K562 (cell line): ENCODE measurements around the gene TRIM31. TPM values are rescaled to one million over a fixed set of nuclear protein-coding genes. Genes with fewer than 3 reads are reported as not detected.

Experiments used
- ATAC-seq: fragments of 200-7000 bp; cut with Tn5 transposase; 3 replicates; pipeline ENCODE4 v1.9.1; 2020; ENCODE audit warnings: moderate library complexity
- BruUV-seq: library from RNA; stranded (reverse); fragments of 400-500 nt; replicated peaks from 2 replicates; lab custom pipeline; 2021; lab: Mats Ljungman, UMichigan
- CTCF ChIA-PET: fragments of 300-600 bp; formaldehyde crosslinking; extraction: SDS; loops from one replicate; lab custom pipeline; 2021; ENCODE audit warnings: low intra/inter-chr PET ratio; lab: Yijun Ruan, JAX
- POLR2A ChIA-PET: fragments of 300-600, 350-650 bp; sonication (Branson Sonifier 250); formaldehyde crosslinking; extraction: SDS; loops from one replicate; lab custom pipeline; 2021; ENCODE audit warnings: antibody characterized with exemption, inconsistent platforms; lab: Yijun Ruan, JAX
- DNase-seq, 4 experiments: peaks; one replicate each; pipeline versions ENCODE4 v3.0.0 to v3.0.0-alpha.2; 2011 to 2018; ENCODE audit warnings: low spot score in 3 of 4, mixed read lengths in 3 of 4; ENCODE audit errors: extremely low read depth in 1 of 4
- FAIRE-seq: peaks from 2 replicates; lab custom pipeline; 2011; peaks lifted over from hg19 to GRCh38; lab: Jason Lieb, UNC
- H2AFZ ChIP-seq: 2 replicates; pipeline ENCODE4 v1.6.0; 2011; ENCODE audit warnings: low read depth, low read length, control low read depth, inconsistent platforms
- H3K27ac ChIP-seq: fragments of 200-600 bp; 3 replicates; pipeline ENCODE4 v1.8.0; 2011; ENCODE audit warnings: low read depth, mild to moderate bottlenecking, control low read depth, inconsistent platforms, low read length, moderate library complexity, mixed read lengths; ENCODE audit errors: extremely low read depth
- H3K27me3 ChIP-seq, 2 experiments: fragments of 300-600 bp in 1 of 2; 2 replicates in 1 of 2; 3 replicates in 1 of 2; pipeline versions ENCODE4 v1.6.0 to v1.8.0; 2011; ENCODE audit warnings: inconsistent platforms in 2 of 2, low read length in 2 of 2, mild to moderate bottlenecking in 1 of 2, mixed read lengths in 1 of 2, moderate library complexity in 1 of 2; ENCODE audit not compliant: control insufficient read depth in 2 of 2, insufficient read depth in 2 of 2
- H3K36me3 ChIP-seq: fragments of 300-600 bp; 3 replicates; pipeline ENCODE4 v1.8.0; 2011; ENCODE audit warnings: mild to moderate bottlenecking, low read length, inconsistent platforms; ENCODE audit not compliant: control insufficient read depth, insufficient read depth
- H3K4me1 ChIP-seq, 2 experiments: fragments of 200-600 bp in 1 of 2; replicated peaks in 1 of 2; 2 replicates in 1 of 2; 3 replicates in 1 of 2; pipeline versions ENCODE4 v1.5.1 to v1.8.0; 2011; ENCODE audit warnings: inconsistent platforms in 2 of 2, low read length in 2 of 2, mild to moderate bottlenecking in 1 of 2, mixed read lengths in 1 of 2, moderate library complexity in 1 of 2; ENCODE audit not compliant: control insufficient read depth in 2 of 2, insufficient read depth in 2 of 2
- H3K4me2 ChIP-seq: 2 replicates; pipeline ENCODE4 v1.6.1; 2011; ENCODE audit warnings: low read length, control low read depth, inconsistent platforms, mixed read lengths; ENCODE audit not compliant: insufficient read depth
- H3K4me3 ChIP-seq: fragments of 200-600 bp; sonication (generic), shearing (Covaris generic); 2 replicates; pipeline ENCODE4 v1.5.1; 2016; ENCODE audit warnings: control low read depth, inconsistent platforms
- H3K79me2 ChIP-seq: fragments of 200-600 bp; 3 replicates; pipeline ENCODE4 v1.8.0; 2011; ENCODE audit warnings: low read length, inconsistent platforms; ENCODE audit not compliant: control insufficient read depth, insufficient read depth
- H3K9ac ChIP-seq, 2 experiments: 2 replicates each; pipeline versions ENCODE4 v1.6.0 to v1.6.1; 2011; ENCODE audit warnings: low read depth in 2 of 2, low read length in 2 of 2, control low read depth in 1 of 2, inconsistent platforms in 1 of 2, mild to moderate bottlenecking in 1 of 2, mixed read lengths in 1 of 2; ENCODE audit not compliant: insufficient read depth in 1 of 2
- H3K9me1 ChIP-seq: one replicate; pipeline ENCODE4 v1.6.0; 2011; ENCODE audit warnings: inconsistent platforms, mild to moderate bottlenecking, low read length, moderate library complexity; ENCODE audit not compliant: control insufficient read depth, insufficient read depth
- H3K9me3 ChIP-seq: replicated peaks from 2 replicates; pipeline ENCODE4 v1.5.1; 2011; ENCODE audit warnings: low read depth, low read length, inconsistent platforms; ENCODE audit not compliant: control insufficient read depth, insufficient read depth
- H4K20me1 ChIP-seq: replicated peaks from 2 replicates; pipeline ENCODE4 v1.6.1; 2011; ENCODE audit warnings: low read length, inconsistent platforms, mixed read lengths; ENCODE audit not compliant: control insufficient read depth, insufficient read depth
- BDP1 ChIP-seq: IDR thresholded peaks from 3 replicates; pipeline ENCODE4 v1.6.1; 2011; ENCODE audit not compliant: insufficient read length, insufficient read depth
- BRF1 ChIP-seq: IDR thresholded peaks from 3 replicates; pipeline ENCODE4 v1.6.1; 2011; ENCODE audit warnings: borderline replicate concordance, mild to moderate bottlenecking; ENCODE audit not compliant: insufficient read length; ENCODE audit errors: extremely low read depth
- CBFA2T3 ChIP-seq: fragments of 450-650 bp; IDR thresholded peaks from 2 replicates; pipeline ENCODE4 v1.6.1; 2017
- DIDO1 ChIP-seq: fragments of 450-650 bp; IDR thresholded peaks from 2 replicates; pipeline ENCODE4 v1.6.1; 2016; ENCODE audit warnings: low read depth, missing biosample characterization, missing genetic modification characterization
- FOXJ2 ChIP-seq: fragments of 200-800 bp; sonication (Bioruptor generic); IDR thresholded peaks from 2 replicates; pipeline ENCODE4 v1.6.1; 2016; ENCODE audit warnings: missing genetic modification characterization, missing compliant biosample characterization
- FOXJ3 ChIP-seq: sonication (generic); formaldehyde crosslinking; IDR thresholded peaks from 2 replicates; pipeline ENCODE4 v1.4.0; 2020; ENCODE audit warnings: mild to moderate bottlenecking, missing genetic modification reagents
- MIER1 ChIP-seq: fragments of 450-650 bp; IDR thresholded peaks from 2 replicates; pipeline ENCODE4 v1.6.1; 2016; ENCODE audit warnings: antibody characterized with exemption, mild to moderate bottlenecking, low read depth
- NFE2L1 ChIP-seq: fragments of 450-650 bp; IDR thresholded peaks from 2 replicates; pipeline ENCODE4 v1.6.1; 2016; ENCODE audit warnings: missing genetic modification characterization, low read depth, mild to moderate bottlenecking, missing compliant biosample characterization, moderate library complexity, borderline replicate concordance
- NFRKB ChIP-seq: fragments of 450-650 bp; IDR thresholded peaks from 2 replicates; pipeline ENCODE4 v1.6.1; 2016; ENCODE audit warnings: low read depth
- ZNF696 ChIP-seq: fragments of 250-450 bp; sonication (Bioruptor Pico); conservative IDR thresholded peaks from 2 replicates; pipeline ENCODE4 v1.4.0; 2020; ENCODE audit warnings: mild to moderate bottlenecking, moderate library complexity
- WGBS: fragments of 100-300 bp; shearing (Covaris generic); methylation state at CpG from one replicate; pipeline ENCODE4 v1.1.6; 2016; ENCODE audit warnings: low coverage, mixed read lengths; ENCODE audit not compliant: insufficient coverage; ENCODE audit errors: missing lambda C conversion rate; 5-methylcytosine and 5-hydroxymethylcytosine counted together
- in situ Hi-C: fragments of 300-500 bp; cut with MboI; formaldehyde crosslinking; loops from 4 replicates; pipeline ENCODE4 v1.15.0; 2018; ENCODE audit warnings: inconsistent platforms, mixed read lengths
- intact Hi-C: fragments of 100-400 bp; cut with micrococcal nuclease; formaldehyde crosslinking; loops from 2 replicates; pipeline ENCODE4 v1.14.2; 2022
- polyA plus RNA-seq, 8 experiments: library from polyadenylated mRNA; depleted of rRNA in 4 of 8; stranded (reverse) in 5 of 8; unstranded in 3 of 8; fragments of >200 nt; fragmentation: Nextera tagmentation in 2 of 8; fragmentation: Illumina TruSeq in 1 of 8; extraction: Ambion mirVana in 2 of 8; extraction: Trizol in 1 of 8; gene quantifications; 2 replicates each; pipeline versions ENCODE4 v1.2.1 to v1.2.3, GENCODE V29; 2011 to 2014; ENCODE audit warnings: inconsistent platforms in 1 of 8, missing spikeins in 1 of 8
- total RNA-seq, 7 experiments: library from RNA; depleted of rRNA in 6 of 7; stranded (reverse); fragments of >200 nt in 6 of 7; fragmentation: Illumina TruSeq in 2 of 7; extraction: Trizol in 2 of 7; gene quantifications; 2 replicates each; pipeline versions ENCODE4 v1.2.1 to v1.2.3, GENCODE V29; 2011 to 2021; ENCODE audit warnings: low replicate concordance in 1 of 7
- TF ChIP-seq, protein P1 (sequence below): fragments of 450-650 bp; IDR thresholded peaks from 2 replicates; pipeline ENCODE4 v1.7.0; 2016; ENCODE audit warnings: borderline replicate concordance
- TF ChIP-seq, protein P2 (sequence below): fragments of 450-650 bp; formaldehyde crosslinking; IDR thresholded peaks from 2 replicates; pipeline ENCODE4 v1.4.0; 2022; ENCODE audit warnings: mild to moderate bottlenecking, moderate library complexity
- TF ChIP-seq, protein P3 (sequence below): IDR thresholded peaks from 2 replicates; pipeline ENCODE4 v1.6.1; 2016; ENCODE audit warnings: missing genetic modification characterization, missing compliant biosample characterization

Gene TRIM31
- total and polyA plus RNA-seq, 9 of the 15 experiments (the other 6 are each of a cell fraction or from before 2014, with no cell fraction given) = not detected

DNA sequence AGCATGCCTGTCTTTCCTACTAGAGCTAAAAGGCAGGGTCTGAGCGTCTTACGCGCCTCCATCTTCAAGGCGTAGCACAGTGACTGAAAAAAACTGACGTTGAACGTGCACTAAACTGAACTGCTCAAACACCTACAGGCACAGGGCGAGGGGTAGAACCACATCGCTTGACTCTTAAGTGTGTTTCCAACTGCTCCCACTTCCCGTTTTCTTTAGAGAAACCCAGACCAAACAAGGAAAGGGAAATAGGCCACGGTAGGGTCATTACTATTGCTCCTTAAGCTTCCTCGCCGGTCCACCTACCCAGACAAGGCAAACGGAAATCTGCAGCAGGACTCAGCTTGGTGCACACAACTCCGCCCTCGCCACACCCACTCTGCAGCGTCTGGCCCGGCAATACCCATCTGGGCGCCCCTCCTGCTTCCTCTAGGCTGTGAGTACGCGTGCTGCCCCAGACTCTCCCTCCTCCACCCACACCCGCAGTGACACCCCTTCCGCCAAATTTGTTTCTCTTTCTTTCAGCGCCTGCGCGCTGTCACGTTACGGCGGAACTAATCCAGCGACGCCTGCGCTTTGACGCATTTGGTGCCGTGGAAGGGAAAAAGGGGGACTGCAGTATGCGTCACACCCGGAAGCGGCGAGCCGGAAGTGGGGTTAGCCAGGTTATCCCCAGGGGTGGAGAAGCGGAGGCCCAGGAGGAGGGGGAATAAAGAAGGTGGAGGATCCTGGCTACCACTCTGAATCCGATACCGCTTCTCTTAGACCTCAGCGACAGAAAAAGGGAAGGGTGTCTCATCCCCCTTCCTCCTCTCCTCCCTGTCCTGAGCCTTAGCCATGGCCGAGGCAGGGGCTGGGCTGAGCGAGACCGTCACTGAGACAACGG, 46.1 kb downstream of the TRIM31 start, which contains the start of gene PPP1R11 (continued):
- no peak for TF ChIP-seq NFE2L1 (tag)
- TF ChIP-seq BRF1 = no peak
- no peak for TF ChIP-seq CBFA2T3
- TF ChIP-seq FOXJ3 (CRISPR knock-in tag) = no peak
- peak; percentile 73 for TF ChIP-seq DIDO1 (tag)
- no peak for TF ChIP-seq BDP1
- TF ChIP-seq NFRKB = peak; percentile 58
- TF ChIP-seq FOXJ2 (tag) = no peak

DNA sequence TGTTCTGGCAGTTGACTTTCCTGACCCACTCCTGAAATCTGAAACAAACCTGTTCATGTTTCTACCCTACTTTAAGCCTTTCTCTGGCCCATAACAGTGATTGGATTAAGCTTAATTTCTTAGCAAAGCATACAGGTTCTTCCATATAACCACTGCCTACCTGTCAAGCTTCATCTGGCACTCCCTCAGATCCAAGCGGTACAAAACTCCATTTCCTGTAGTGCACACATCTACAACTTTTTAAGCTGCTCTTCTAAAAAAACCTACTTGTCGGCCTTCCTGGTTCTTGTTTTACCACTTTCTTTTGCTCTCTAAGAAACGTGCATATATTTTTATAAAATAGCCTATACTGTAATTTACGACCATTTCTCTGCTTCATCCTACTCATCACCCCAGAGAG, 46.8 kb downstream of the TRIM31 start:
- Histone ChIP-seq H2AFZ (peak overlapping the region; percentile 98), H3K36me3 (peaks cover 36% of the 10 kb centered on the region; the same call in 2 of the 3 replicates), H3K4me2 (peak overlapping the region; percentile 99), H3K9me1 (no peaks in the 10 kb centered on the region), H3K27me3 (no peaks in the 10 kb centered on the region), H3K9me3 (no peaks in the 10 kb centered on the region), H3K79me2 (peaks cover 47% of the 10 kb centered on the region), H3K27ac (peak overlapping the region; percentile 88), H3K9ac (peak overlapping the region in 1 of 2 experiments; percentile 77; a peak in 3 of 4 replicates), H3K4me1 (peaks cover 1 to 7% of the 10 kb centered on the region in 2 experiments; a peak in 4 of 5 replicates), H3K4me3 (peak overlapping the region; percentile 71), H4K20me1 (no peaks in the 10 kb centered on the region)
- FAIRE-seq = no peak
- 0 out of 2 replicates have a peak, but pooled peaks have one; percentile 22 for TF ChIP-seq MIER1
- TF ChIP-seq, protein P1, sequence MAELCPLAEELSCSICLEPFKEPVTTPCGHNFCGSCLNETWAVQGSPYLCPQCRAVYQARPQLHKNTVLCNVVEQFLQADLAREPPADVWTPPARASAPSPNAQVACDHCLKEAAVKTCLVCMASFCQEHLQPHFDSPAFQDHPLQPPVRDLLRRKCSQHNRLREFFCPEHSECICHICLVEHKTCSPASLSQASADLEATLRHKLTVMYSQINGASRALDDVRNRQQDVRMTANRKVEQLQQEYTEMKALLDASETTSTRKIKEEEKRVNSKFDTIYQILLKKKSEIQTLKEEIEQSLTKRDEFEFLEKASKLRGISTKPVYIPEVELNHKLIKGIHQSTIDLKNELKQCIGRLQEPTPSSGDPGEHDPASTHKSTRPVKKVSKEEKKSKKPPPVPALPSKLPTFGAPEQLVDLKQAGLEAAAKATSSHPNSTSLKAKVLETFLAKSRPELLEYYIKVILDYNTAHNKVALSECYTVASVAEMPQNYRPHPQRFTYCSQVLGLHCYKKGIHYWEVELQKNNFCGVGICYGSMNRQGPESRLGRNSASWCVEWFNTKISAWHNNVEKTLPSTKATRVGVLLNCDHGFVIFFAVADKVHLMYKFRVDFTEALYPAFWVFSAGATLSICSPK = 0 out of 2 replicates have a peak, but pooled peaks have one; percentile 16
- no peak for TF ChIP-seq ZNF696
- TF ChIP-seq, protein P2, sequence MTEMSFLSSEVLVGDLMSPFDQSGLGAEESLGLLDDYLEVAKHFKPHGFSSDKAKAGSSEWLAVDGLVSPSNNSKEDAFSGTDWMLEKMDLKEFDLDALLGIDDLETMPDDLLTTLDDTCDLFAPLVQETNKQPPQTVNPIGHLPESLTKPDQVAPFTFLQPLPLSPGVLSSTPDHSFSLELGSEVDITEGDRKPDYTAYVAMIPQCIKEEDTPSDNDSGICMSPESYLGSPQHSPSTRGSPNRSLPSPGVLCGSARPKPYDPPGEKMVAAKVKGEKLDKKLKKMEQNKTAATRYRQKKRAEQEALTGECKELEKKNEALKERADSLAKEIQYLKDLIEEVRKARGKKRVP (CRISPR knock-in tag) = 0 out of 2 replicates have a peak, but pooled peaks have one; percentile 13
- TF ChIP-seq, protein P3, sequence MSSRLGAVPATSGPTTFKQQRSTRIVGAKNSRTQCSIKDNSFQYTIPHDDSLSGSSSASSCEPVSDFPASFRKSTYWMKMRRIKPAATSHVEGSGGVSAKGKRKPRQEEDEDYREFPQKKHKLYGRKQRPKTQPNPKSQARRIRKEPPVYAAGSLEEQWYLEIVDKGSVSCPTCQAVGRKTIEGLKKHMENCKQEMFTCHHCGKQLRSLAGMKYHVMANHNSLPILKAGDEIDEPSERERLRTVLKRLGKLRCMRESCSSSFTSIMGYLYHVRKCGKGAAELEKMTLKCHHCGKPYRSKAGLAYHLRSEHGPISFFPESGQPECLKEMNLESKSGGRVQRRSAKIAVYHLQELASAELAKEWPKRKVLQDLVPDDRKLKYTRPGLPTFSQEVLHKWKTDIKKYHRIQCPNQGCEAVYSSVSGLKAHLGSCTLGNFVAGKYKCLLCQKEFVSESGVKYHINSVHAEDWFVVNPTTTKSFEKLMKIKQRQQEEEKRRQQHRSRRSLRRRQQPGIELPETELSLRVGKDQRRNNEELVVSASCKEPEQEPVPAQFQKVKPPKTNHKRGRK = peak; percentile 66
- in situ Hi-C loops (no loop called here), intact Hi-C loops (loop anchor here (2.0 to 10.0 kb wide), 2 partner anchors 37 to 279 kb away; partner anchors contain the start of gene RPP21)
- 3% methylated on average over 4 of the region's 4 CpGs for WGBS
- POLR2A ChIA-PET = interaction anchor here (0.5 to 2.4 kb wide), 9 partner anchors 12 to 1498 kb away, joined by 3 to 8 read pairs (median 3); partner anchors contain the start of gene TRIM39
- peak in 1 of 4 experiments; percentile 29 for DNase-seq
- no TSS peak for BruUV-seq
- no peak for ATAC-seq
- CTCF ChIA-PET = no interaction called here
